Measurements from ENCODE around the gene FAM3B.
A peak's percentile ranks its signal among the peaks of the same experiment; 100 is the strongest.

The FAM3B gene

GRCh38 chr21:41387824-41388223 is 71.2 kb downstream of the FAM3B start:
- H4K20me1 ChIP-seq, result no peaks in the 10 kb centered on the region
- H3K4me2 ChIP-seq, result no peak overlapping the region
- H3K36me3 ChIP-seq, result peaks cover 4 to 38% (median 17%) of the 10 kb centered on the region in 11 experiments; a peak in 19 of 22 replicates
- peaks cover 8 to 25% (median 15%) of the 10 kb centered on the region in 11 experiments; a peak in 20 of 22 replicates for H3K9me3 ChIP-seq (replicated peaks in 1 of 11)
- no peak overlapping the region for H3K9ac ChIP-seq
- no peaks in the 10 kb centered on the region for H3K27me3 ChIP-seq
- H3K4me1 ChIP-seq, result no peaks in the 10 kb centered on the region
- no peak for TF ChIP-seq Cebpa-rat (IDR thresholded peaks at IDR 0.05)
- no peak overlapping the region for H3K27ac ChIP-seq
- no peak overlapping the region for H3K4me3 ChIP-seq

GRCh38 chr21:41388259-41388658 is 71.7 kb downstream of the FAM3B start:
- Histone ChIP-seq H3K4me3 (no peak overlapping the region), H3K9ac (no peak overlapping the region), H3K4me1 (no peaks in the 10 kb centered on the region), H3K9me3 (replicated peaks in 1 of 11) (peaks cover 4 to 21% (median 11%) of the 10 kb centered on the region in 11 experiments; a peak in 16 of 22 replicates), H3K27ac (no peak overlapping the region), H3K27me3 (no peaks in the 10 kb centered on the region), H3K36me3 (peaks cover 0 to 33% (median 12%) of the 10 kb centered on the region in 11 experiments; a peak in 17 of 22 replicates), H4K20me1 (no peaks in the 10 kb centered on the region), H3K4me2 (no peak overlapping the region)
- TF ChIP-seq Cebpa-rat (IDR thresholded peaks at IDR 0.05), result no peak

GRCh38 chr21:41390043-41390639 is 73.5 kb downstream of the FAM3B start:
- peaks cover 0 to 12% (median under 1%) of the 10 kb centered on the region in 11 experiments; a peak in 7 of 22 replicates for H3K9me3 ChIP-seq (replicated peaks in 1 of 11)
- H3K36me3 ChIP-seq, result peaks cover 0 to 21% (median 5%) of the 10 kb centered on the region in 11 experiments; a peak in 9 of 22 replicates
- no peak overlapping the region for H3K4me3 ChIP-seq
- no peak overlapping the region for H3K27ac ChIP-seq
- H4K20me1 ChIP-seq, result no peaks in the 10 kb centered on the region
- no peaks in the 10 kb centered on the region for H3K27me3 ChIP-seq
- no peak for TF ChIP-seq Cebpa-rat (IDR thresholded peaks at IDR 0.05)
- H3K4me2 ChIP-seq, result no peak overlapping the region
- peaks cover 0 to 12% (median 6%) of the 10 kb centered on the region in 10 experiments; a peak in 13 of 20 replicates for H3K4me1 ChIP-seq
- H3K9ac ChIP-seq, result no peak overlapping the region

GRCh38 chr21:41393876-41394465 is 77.4 kb downstream of the FAM3B start:
- H3K4me3 ChIP-seq, result no peak overlapping the region
- H3K36me3 ChIP-seq, result peaks cover 0 to 22% (median 14%) of the 10 kb centered on the region in 11 experiments; a peak in 14 of 22 replicates
- H3K9ac ChIP-seq, result no peak overlapping the region
- no peak overlapping the region for H3K27ac ChIP-seq
- H4K20me1 ChIP-seq, result no peaks in the 10 kb centered on the region
- TF ChIP-seq Cebpa-rat (IDR thresholded peaks at IDR 0.05), result no peak
- no peaks in the 10 kb centered on the region for H3K27me3 ChIP-seq
- H3K4me1 ChIP-seq, result peaks cover 23 to 48% (median 37%) of the 10 kb centered on the region in 10 experiments
- H3K4me2 ChIP-seq, result no peak overlapping the region
- peaks cover 0 to 12% (median 0%) of the 10 kb centered on the region in 11 experiments; a peak in 3 of 22 replicates for H3K9me3 ChIP-seq (replicated peaks in 1 of 11)

GRCh38 chr21:41396558-41397075 is 80.0 kb downstream of the FAM3B start:
- H3K4me3 ChIP-seq, result no peak overlapping the region

GRCh38 chr21:41397471-41397891 is 80.9 kb downstream of the FAM3B start:
- Histone ChIP-seq H3K9me3 (replicated peaks in 1 of 11) (peaks cover 0 to 12% (median 0%) of the 10 kb centered on the region in 11 experiments; a peak in 3 of 22 replicates), H3K4me1 (peaks cover 23 to 48% (median 37%) of the 10 kb centered on the region in 10 experiments), H3K4me3 (no peak overlapping the region), H4K20me1 (no peaks in the 10 kb centered on the region), H3K27ac (peak overlapping the region in 5 of 11 experiments; percentile 4 to 63 (median 27); a peak in 7 of 22 replicates), H3K36me3 (peaks cover 12 to 41% (median 28%) of the 10 kb centered on the region in 11 experiments; a peak in 14 of 22 replicates), H3K27me3 (no peaks in the 10 kb centered on the region), H3K9ac (0 out of 22 replicates have a peak overlapping the region, but pooled peaks of 1 of the 11 experiments have one; percentile 3), H3K4me2 (peak overlapping the region; percentile 65 to 90 (median 78))
- no peak for TF ChIP-seq Cebpa-rat (IDR thresholded peaks at IDR 0.05)

More at GRCh38 chr21:41396558-41397075, 80.0 kb downstream of the FAM3B start:
- Histone ChIP-seq H3K4me1 (peaks cover 23 to 48% (median 37%) of the 10 kb centered on the region in 10 experiments), H4K20me1 (no peaks in the 10 kb centered on the region), H3K9ac (peak overlapping the region in 4 of 11 experiments; percentile 3 to 16 (median 6); a peak in 3 of 22 replicates), H3K36me3 (peaks cover 12 to 33% (median 20%) of the 10 kb centered on the region in 11 experiments; a peak in 14 of 22 replicates), H3K27me3 (no peaks in the 10 kb centered on the region), H3K9me3 (replicated peaks in 1 of 11) (peaks cover 0 to 12% (median 0%) of the 10 kb centered on the region in 11 experiments; a peak in 3 of 22 replicates), H3K27ac (peak overlapping the region in 9 of 11 experiments; percentile 14 to 63 (median 36); a peak in 14 of 22 replicates), H3K4me2 (peak overlapping the region; percentile 65 to 90 (median 78))
- peak in 10 of 11 experiments; percentile 13 to 76 (median 50); a peak in 12 of 22 replicates for TF ChIP-seq Cebpa-rat (IDR thresholded peaks at IDR 0.05)

- Histone ChIP-seq H3K27me3 (no peaks in the 10 kb centered on the region), H3K4me2 (peak overlapping the region in 6 of 11 experiments; percentile 65 to 90 (median 87); a peak in 10 of 22 replicates), H4K20me1 (no peaks in the 10 kb centered on the region), H3K4me1 (peaks cover 23 to 48% (median 37%) of the 10 kb centered on the region in 10 experiments), H3K36me3 (peaks cover 12 to 46% (median 29%) of the 10 kb centered on the region in 11 experiments; a peak in 14 of 22 replicates), H3K27ac (no peak overlapping the region), H3K9me3 (replicated peaks in 1 of 11) (peaks cover 0 to 12% (median 0%) of the 10 kb centered on the region in 11 experiments; a peak in 3 of 22 replicates), H3K9ac (no peak overlapping the region), H3K4me3 (no peak overlapping the region)
- no peak for TF ChIP-seq Cebpa-rat (IDR thresholded peaks at IDR 0.05)
These were observed 81.7 kb downstream of the FAM3B start for GRCh38 chr21:41398251-41398650.

GRCh38 chr21:41398831-41399230 is 82.2 kb downstream of the FAM3B start:
- H3K27ac ChIP-seq, result no peak overlapping the region

More at GRCh38 chr21:41398831-41399230, 82.2 kb downstream of the FAM3B start:
- H3K4me3 ChIP-seq, result no peak overlapping the region
- H3K4me1 ChIP-seq, result peaks cover 23 to 48% (median 37%) of the 10 kb centered on the region in 10 experiments
- peaks cover 0 to 11% (median 0%) of the 10 kb centered on the region in 11 experiments; a peak in 3 of 22 replicates for H3K9me3 ChIP-seq (replicated peaks in 1 of 11)
- H4K20me1 ChIP-seq, result no peaks in the 10 kb centered on the region
- no peaks in the 10 kb centered on the region for H3K27me3 ChIP-seq
- H3K9ac ChIP-seq, result no peak overlapping the region
- H3K4me2 ChIP-seq, result no peak overlapping the region
- peaks cover 12 to 52% (median 31%) of the 10 kb centered on the region in 11 experiments; a peak in 14 of 22 replicates for H3K36me3 ChIP-seq
- no peak for TF ChIP-seq Cebpa-rat (IDR thresholded peaks at IDR 0.05)

Data from BLaER1 treated with 17β-estradiol and CSF1 and Interleukin-3, amounts not matched to agents 10 nM and 100 nM (cell line).